Smooth muscle cell (in vitro differentiated cells): Measurements from ENCODE around the gene TAF4. TPM values are rescaled to one million over a fixed set of nuclear protein-coding genes. Genes with fewer than 3 reads are reported as not detected.

ENCODE experiments used
- DNase-seq: peaks from one replicate; lab custom pipeline; 2025; ENCODE audit not compliant: unreplicated experiment; lab: John Stamatoyannopoulos, UW
- H2AFZ ChIP-seq: fragments of 200-600 bp; sonication (generic); 2 replicates; pipeline ENCODE4 v1.6.0; 2016; ENCODE audit warnings: antibody characterized with exemption, low read depth, mild to moderate bottlenecking
- H3F3A ChIP-seq: fragments of 200-600 bp; sonication (generic); 2 replicates; pipeline ENCODE4 v1.6.0; 2017; ENCODE audit warnings: antibody characterized with exemption, low read depth
- H3K27ac ChIP-seq: fragments of 200-600 bp; sonication (generic); 2 replicates; pipeline ENCODE4 v1.5.1; 2016; ENCODE audit warnings: low read depth, mild to moderate bottlenecking
- H3K27me3 ChIP-seq: fragments of 200-600 bp; sonication (generic); 2 replicates; pipeline ENCODE4 v1.6.1; 2016; ENCODE audit warnings: low read depth, mild to moderate bottlenecking
- H3K36me3 ChIP-seq: fragments of 200-600 bp; sonication (generic); 2 replicates; pipeline ENCODE4 v1.5.1; 2016; ENCODE audit warnings: low read depth
- H3K4me1 ChIP-seq: fragments of 200-600 bp; sonication (generic); 2 replicates; pipeline ENCODE4 v1.5.1; 2016; ENCODE audit warnings: low read depth
- H3K4me2 ChIP-seq: fragments of 200-600 bp; sonication (generic); 2 replicates; pipeline ENCODE4 v1.6.0; 2016; ENCODE audit warnings: mild to moderate bottlenecking
- H3K4me3 ChIP-seq: fragments of 200-600 bp; sonication (generic); 2 replicates; pipeline ENCODE4 v1.5.1; 2016; ENCODE audit warnings: mild to moderate bottlenecking
- H3K79me2 ChIP-seq: fragments of 200-600 bp; sonication (generic); 2 replicates; pipeline ENCODE4 v1.6.0; 2016; ENCODE audit warnings: low read depth, mild to moderate bottlenecking
- H3K9ac ChIP-seq: fragments of 200-600 bp; sonication (generic); 2 replicates; pipeline ENCODE4 v1.6.0; 2016; ENCODE audit warnings: low read depth
- H3K9me3 ChIP-seq: fragments of 200-600 bp; sonication (generic); replicated peaks from 2 replicates; pipeline ENCODE4 v1.5.1; 2016; ENCODE audit warnings: low read depth
- H4K20me1 ChIP-seq: fragments of 200-600 bp; sonication (generic); 2 replicates; pipeline ENCODE4 v1.6.0; 2016; ENCODE audit warnings: low read depth
- WGBS: methylation state at CpG from one replicate; pipeline ENCODE4 v1.1.7; 2016; ENCODE audit warnings: low lambda C conversion rate; 5-methylcytosine and 5-hydroxymethylcytosine counted together
- polyA plus RNA-seq: library from polyadenylated mRNA; unstranded; fragments of >200 nt; fragmentation: Nextera tagmentation; extraction: Ambion mirVana; gene quantifications from 2 replicates; pipeline ENCODE4 v1.2.1, GENCODE V29; 2016
- total RNA-seq: library from RNA; depleted of rRNA; stranded (reverse); fragments of >200 nt; gene quantifications from 2 replicates; pipeline ENCODE4 v1.2.3, GENCODE V29; 2014
- TF ChIP-seq, protein P1 (sequence below): fragments of 200-600 bp; sonication (generic); IDR thresholded peaks from 2 replicates; pipeline ENCODE4 v1.5.1; 2017; ENCODE audit warnings: borderline replicate concordance, mild to moderate bottlenecking, antibody characterized with exemption; ENCODE audit not compliant: insufficient read depth, poor library complexity, severe bottlenecking

Gene TAF4
- total and polyA plus RNA-seq, 2 experiments from 2014 or later, result 0.67 to 8.5 TPM

DNA sequence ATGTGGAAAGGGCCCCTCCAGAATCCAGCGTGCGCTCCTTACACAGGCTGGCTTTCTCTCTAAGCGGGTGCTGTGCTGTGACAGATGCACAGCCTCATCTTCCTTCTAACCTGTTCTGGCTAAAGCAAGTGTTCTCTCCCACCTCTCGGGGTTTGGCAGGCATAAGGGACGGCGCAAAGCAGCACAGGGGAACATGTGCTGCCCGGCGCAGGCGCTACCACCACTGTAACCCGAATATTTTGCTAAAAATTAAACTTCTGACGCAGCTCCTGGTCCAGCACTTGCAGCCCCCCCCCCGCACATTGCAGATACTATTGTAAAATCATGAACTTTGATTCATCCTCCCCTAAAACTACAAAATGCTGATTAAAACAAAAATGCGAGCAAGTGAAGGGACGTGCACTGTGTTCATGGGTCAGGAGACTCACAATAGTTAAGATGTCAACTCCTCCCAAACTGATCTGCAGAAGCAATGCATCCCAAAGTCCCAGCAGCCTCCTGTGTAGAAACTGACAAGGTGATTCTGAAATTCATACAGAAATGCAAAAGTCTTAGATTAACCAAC, 43.0 kb downstream of the TAF4 start:
- WGBS, result 96% methylated on average over 14 of the region's 14 CpGs
- no peak overlapping the region for H3K9ac ChIP-seq
- H3K9me3 ChIP-seq, result no peaks in the 10 kb centered on the region
- no peaks in the 10 kb centered on the region for H3K27me3 ChIP-seq
- H3K4me2 ChIP-seq, result no peak overlapping the region
- H4K20me1 ChIP-seq, result peaks cover 99% of the 10 kb centered on the region
- peaks cover 63% of the 10 kb centered on the region for H3K79me2 ChIP-seq
- no peak overlapping the region for H2AFZ ChIP-seq
- H3K36me3 ChIP-seq, result no peaks in the 10 kb centered on the region
- DNase-seq, result no peak
- no peak overlapping the region for H3K4me3 ChIP-seq
- no peaks in the 10 kb centered on the region for H3F3A ChIP-seq
- TF ChIP-seq, protein P1, sequence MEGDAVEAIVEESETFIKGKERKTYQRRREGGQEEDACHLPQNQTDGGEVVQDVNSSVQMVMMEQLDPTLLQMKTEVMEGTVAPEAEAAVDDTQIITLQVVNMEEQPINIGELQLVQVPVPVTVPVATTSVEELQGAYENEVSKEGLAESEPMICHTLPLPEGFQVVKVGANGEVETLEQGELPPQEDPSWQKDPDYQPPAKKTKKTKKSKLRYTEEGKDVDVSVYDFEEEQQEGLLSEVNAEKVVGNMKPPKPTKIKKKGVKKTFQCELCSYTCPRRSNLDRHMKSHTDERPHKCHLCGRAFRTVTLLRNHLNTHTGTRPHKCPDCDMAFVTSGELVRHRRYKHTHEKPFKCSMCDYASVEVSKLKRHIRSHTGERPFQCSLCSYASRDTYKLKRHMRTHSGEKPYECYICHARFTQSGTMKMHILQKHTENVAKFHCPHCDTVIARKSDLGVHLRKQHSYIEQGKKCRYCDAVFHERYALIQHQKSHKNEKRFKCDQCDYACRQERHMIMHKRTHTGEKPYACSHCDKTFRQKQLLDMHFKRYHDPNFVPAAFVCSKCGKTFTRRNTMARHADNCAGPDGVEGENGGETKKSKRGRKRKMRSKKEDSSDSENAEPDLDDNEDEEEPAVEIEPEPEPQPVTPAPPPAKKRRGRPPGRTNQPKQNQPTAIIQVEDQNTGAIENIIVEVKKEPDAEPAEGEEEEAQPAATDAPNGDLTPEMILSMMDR, result no peak
- H3K27ac ChIP-seq, result no peak overlapping the region
- H3K4me1 ChIP-seq, result peaks cover 5% of the 10 kb centered on the region

DNA sequence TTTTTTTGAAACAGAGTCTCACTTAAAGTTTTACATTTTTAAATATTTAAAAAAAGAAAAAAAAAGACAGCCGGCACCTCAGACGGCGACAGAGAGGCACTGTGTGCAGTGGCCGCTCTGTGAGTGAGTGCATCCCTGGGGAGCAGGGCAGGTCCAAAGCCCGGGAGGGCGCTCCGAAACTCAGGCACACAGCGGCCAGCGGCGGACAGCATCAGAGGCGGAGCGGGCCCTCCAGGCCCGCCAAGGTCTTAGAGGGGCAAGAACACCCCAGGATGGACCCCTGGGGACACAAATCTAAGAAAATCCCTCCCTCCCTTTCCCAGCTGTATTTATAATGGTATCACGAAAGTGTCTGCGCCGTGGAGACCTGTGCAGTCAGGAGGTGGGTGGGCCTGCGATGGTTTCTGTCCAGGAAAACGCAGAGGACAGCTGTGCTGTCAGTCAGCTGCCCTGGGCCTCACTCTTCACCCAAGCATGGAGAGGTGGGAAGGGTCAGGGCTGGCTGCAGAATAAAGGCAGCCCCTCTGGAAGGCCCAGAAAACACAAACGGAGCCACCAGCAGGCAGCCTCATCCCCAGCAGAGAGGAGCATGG, 43.8 kb downstream of the TAF4 start:
- WGBS, result 95% methylated on average over 19 of the region's 19 CpGs
- H3K4me1 ChIP-seq, result peaks cover 4% of the 10 kb centered on the region
- H3K4me3 ChIP-seq, result no peak overlapping the region
- H3K36me3 ChIP-seq, result no peaks in the 10 kb centered on the region
- no peak for DNase-seq
- H3K9ac ChIP-seq, result no peak overlapping the region
- no peak overlapping the region for H2AFZ ChIP-seq
- TF ChIP-seq, protein P1, result no peak
- peaks cover 65% of the 10 kb centered on the region for H3K79me2 ChIP-seq
- no peaks in the 10 kb centered on the region for H3F3A ChIP-seq
- no peak overlapping the region for H3K27ac ChIP-seq
- H3K4me2 ChIP-seq, result no peak overlapping the region
- no peaks in the 10 kb centered on the region for H3K27me3 ChIP-seq
- H4K20me1 ChIP-seq, result peaks cover 97% of the 10 kb centered on the region
- no peaks in the 10 kb centered on the region for H3K9me3 ChIP-seq

DNA sequence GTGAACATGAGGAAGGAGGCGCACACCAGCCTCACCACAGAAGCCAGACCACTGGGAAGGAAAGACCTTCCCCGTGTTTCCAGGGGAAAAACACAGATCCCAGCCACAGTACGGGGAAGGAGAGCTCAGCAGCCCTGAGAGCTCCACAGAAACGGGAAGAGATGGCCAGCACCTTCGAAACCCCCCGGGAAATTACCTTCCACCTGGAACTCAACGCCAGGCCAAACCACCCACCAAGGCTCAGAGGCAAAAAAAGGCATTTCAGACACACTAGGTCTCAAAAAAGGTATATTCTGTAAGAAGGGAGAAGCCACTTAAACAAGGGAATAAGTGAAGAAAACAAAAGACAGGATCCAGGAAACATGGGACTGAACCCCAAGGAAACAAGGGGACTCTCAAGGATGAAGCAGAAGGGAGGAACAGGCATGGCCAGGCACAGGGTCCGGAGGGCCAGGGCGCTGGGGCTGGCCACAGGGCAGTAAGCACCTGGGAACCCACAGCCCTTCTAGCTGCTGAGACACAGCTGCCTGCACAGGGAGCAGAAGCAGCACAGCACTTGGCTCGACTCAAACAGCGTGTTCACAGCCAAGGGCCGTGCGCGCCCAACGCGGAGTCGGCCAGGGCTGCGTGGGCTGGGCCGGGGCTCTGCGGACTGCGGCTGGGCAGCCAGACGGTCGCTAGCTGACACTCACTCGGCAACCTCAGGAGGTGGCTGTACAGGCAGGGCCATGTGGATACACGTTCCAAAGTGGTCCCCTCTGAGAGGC, 44.6 kb downstream of the TAF4 start:
- Histone ChIP-seq H3K9ac (no peak overlapping the region), H3K27ac (no peak overlapping the region), H3K27me3 (no peaks in the 10 kb centered on the region), H3K9me3 (no peaks in the 10 kb centered on the region), H3K4me1 (peaks cover 4% of the 10 kb centered on the region), H3K36me3 (no peaks in the 10 kb centered on the region), H3K4me3 (no peak overlapping the region), H3K4me2 (no peak overlapping the region), H2AFZ (no peak overlapping the region), H3K79me2 (peaks cover 65% of the 10 kb centered on the region), H3F3A (no peaks in the 10 kb centered on the region), H4K20me1 (peaks cover 95% of the 10 kb centered on the region)
- TF ChIP-seq, protein P1, result no peak
- DNase-seq, result no peak
- WGBS, result 90% methylated on average over 25 of the region's 25 CpGs
